Keratinocyte (primary cell): Measurements from ENCODE around the gene TLE1. TPM values are rescaled to one million over a fixed set of nuclear protein-coding genes. Genes with fewer than 3 reads are reported as not detected.

Experiments used
- DNase-seq: peaks from one replicate; pipeline ENCODE4 v3.0.0-alpha.2; 2011; ENCODE audit warnings: low read depth, missing footprints, low spot score
- FAIRE-seq: peaks from 2 replicates; lab custom pipeline; 2011; peaks lifted over from hg19 to GRCh38; lab: Jason Lieb, UNC
- H2AFZ ChIP-seq: 2 replicates; pipeline ENCODE4 v1.6.0; 2012; ENCODE audit warnings: low read length, control low read depth, inconsistent platforms; ENCODE audit not compliant: control insufficient read depth
- H3K27ac ChIP-seq: 2 replicates; pipeline ENCODE4 v1.5.1; 2011; ENCODE audit warnings: low read length; ENCODE audit not compliant: control insufficient read depth, insufficient read depth
- H3K27me3 ChIP-seq: 3 replicates; pipeline ENCODE4 v1.6.0; 2011; ENCODE audit warnings: low read length; ENCODE audit not compliant: control insufficient read depth, insufficient read depth; ENCODE audit errors: extremely low read depth
- H3K36me3 ChIP-seq, 2 experiments: 2 replicates in 1 of 2; 3 replicates in 1 of 2; pipeline ENCODE4 v1.5.1; 2011; ENCODE audit warnings: low read length in 2 of 2, mild to moderate bottlenecking in 1 of 2; ENCODE audit not compliant: control insufficient read depth in 2 of 2, insufficient read depth in 2 of 2; ENCODE audit errors: extremely low read depth in 1 of 2
- H3K4me1 ChIP-seq: 3 replicates; pipeline ENCODE4 v1.5.1; 2011; ENCODE audit warnings: low read length; ENCODE audit not compliant: control insufficient read depth, insufficient read depth; ENCODE audit errors: extremely low read depth
- H3K4me2 ChIP-seq: 3 replicates; pipeline ENCODE4 v1.6.0; 2011; ENCODE audit warnings: low read depth, low read length; ENCODE audit not compliant: control insufficient read depth, insufficient read depth; ENCODE audit errors: extremely low read depth
- H3K4me3 ChIP-seq, 3 experiments: fragments of 200-600 bp in 1 of 3; sonication (generic) in 1 of 3; 2 replicates in 2 of 3; 3 replicates in 1 of 3; pipeline ENCODE4 v1.5.1; 2011 to 2016; ENCODE audit warnings: low read length in 3 of 3, mild to moderate bottlenecking in 3 of 3, control low read depth in 2 of 3, inconsistent platforms in 1 of 3, low read depth in 1 of 3, mixed read lengths in 1 of 3, mixed run types in 1 of 3, moderate library complexity in 1 of 3; ENCODE audit not compliant: control insufficient read depth in 2 of 3, insufficient read depth in 2 of 3; ENCODE audit errors: extremely low read depth in 1 of 3
- H3K79me2 ChIP-seq: 2 replicates; pipeline ENCODE4 v1.6.0; 2012; ENCODE audit warnings: low read length; ENCODE audit not compliant: control insufficient read depth, insufficient read depth
- H3K9ac ChIP-seq: 3 replicates; pipeline ENCODE4 v1.6.0; 2011; ENCODE audit warnings: low read length; ENCODE audit not compliant: control insufficient read depth, insufficient read depth; ENCODE audit errors: extremely low read depth
- H3K9me1 ChIP-seq: 3 replicates; pipeline ENCODE4 v1.6.0; 2011; ENCODE audit warnings: low read length; ENCODE audit not compliant: control insufficient read depth, insufficient read depth; ENCODE audit errors: extremely low read depth
- H3K9me3 ChIP-seq: 2 replicates; pipeline ENCODE4 v1.5.1; 2012; ENCODE audit warnings: low read depth, low read length; ENCODE audit not compliant: control insufficient read depth
- H4K20me1 ChIP-seq: 3 replicates; pipeline ENCODE4 v1.6.0; 2011; ENCODE audit warnings: low read length; ENCODE audit not compliant: control insufficient read depth, insufficient read depth; ENCODE audit errors: extremely low read depth
- EZH2 ChIP-seq: IDR thresholded peaks from one replicate; pipeline ENCODE4 v1.6.1; 2012; ENCODE audit warnings: inconsistent platforms, mild to moderate bottlenecking, low read length, moderate library complexity
- dilution Hi-C: fragments of 300-500 bp; cut with MboI; formaldehyde crosslinking; loops from one replicate; pipeline ENCODE4 v1.7.0; 2020; ENCODE audit warnings: low sequenced_read_pairs; ENCODE audit not compliant: extremely low pct_ligation_motif_present
- polyA plus RNA-seq, 5 experiments: library from polyadenylated mRNA; depleted of rRNA in 3 of 5; stranded (reverse) in 3 of 5; stranded (forward) in 1 of 5; unstranded in 1 of 5; fragments of >200 nt; gene quantifications; 1 replicate in 1 of 5; 2 replicates in 3 of 5; 3 replicates in 1 of 5; pipeline versions ENCODE4 v1.2.1 to v1.2.3, GENCODE V29; 2011 to 2012; ENCODE audit warnings: missing spikeins in 2 of 5, low read depth in 1 of 5, low replicate concordance in 1 of 5
- TF ChIP-seq, protein P1 (sequence below), 3 experiments: IDR thresholded peaks in 1 of 3; conservative IDR thresholded peaks in 1 of 3; optimal IDR thresholded peaks in 1 of 3; 2 replicates in 2 of 3; 3 replicates in 1 of 3; pipeline versions ENCODE3 to v1.5.1; 2011; ENCODE audit warnings: low read length in 3 of 3, mild to moderate bottlenecking in 3 of 3, moderate library complexity in 2 of 3, control low read depth in 1 of 3, inconsistent platforms in 1 of 3; ENCODE audit not compliant: insufficient read depth in 2 of 3; ENCODE audit errors: extremely low read depth in 1 of 3

Gene TLE1
- polyA plus RNA-seq, 1 donor (not counting 4 experiments of a cell fraction or from before 2014, with no cell fraction given) = 29.6 TPM

- Histone ChIP-seq H3K4me2 (no peak overlapping the region), H3K9ac (no peak overlapping the region), H3K79me2 (no peaks in the 10 kb centered on the region), H3K9me1 (no peaks in the 10 kb centered on the region), H4K20me1 (no peaks in the 10 kb centered on the region), H3K36me3 (no peaks in the 10 kb centered on the region), H3K4me3 (no peak overlapping the region), H2AFZ (no peak overlapping the region), H3K4me1 (no peaks in the 10 kb centered on the region), H3K27me3 (no peaks in the 10 kb centered on the region), H3K9me3 (no peaks in the 10 kb centered on the region), H3K27ac (no peak overlapping the region)
- DNase-seq = no peak
- dilution Hi-C loops = no loop called here
- TF ChIP-seq EZH2 = no peak
- TF ChIP-seq, protein P1, sequence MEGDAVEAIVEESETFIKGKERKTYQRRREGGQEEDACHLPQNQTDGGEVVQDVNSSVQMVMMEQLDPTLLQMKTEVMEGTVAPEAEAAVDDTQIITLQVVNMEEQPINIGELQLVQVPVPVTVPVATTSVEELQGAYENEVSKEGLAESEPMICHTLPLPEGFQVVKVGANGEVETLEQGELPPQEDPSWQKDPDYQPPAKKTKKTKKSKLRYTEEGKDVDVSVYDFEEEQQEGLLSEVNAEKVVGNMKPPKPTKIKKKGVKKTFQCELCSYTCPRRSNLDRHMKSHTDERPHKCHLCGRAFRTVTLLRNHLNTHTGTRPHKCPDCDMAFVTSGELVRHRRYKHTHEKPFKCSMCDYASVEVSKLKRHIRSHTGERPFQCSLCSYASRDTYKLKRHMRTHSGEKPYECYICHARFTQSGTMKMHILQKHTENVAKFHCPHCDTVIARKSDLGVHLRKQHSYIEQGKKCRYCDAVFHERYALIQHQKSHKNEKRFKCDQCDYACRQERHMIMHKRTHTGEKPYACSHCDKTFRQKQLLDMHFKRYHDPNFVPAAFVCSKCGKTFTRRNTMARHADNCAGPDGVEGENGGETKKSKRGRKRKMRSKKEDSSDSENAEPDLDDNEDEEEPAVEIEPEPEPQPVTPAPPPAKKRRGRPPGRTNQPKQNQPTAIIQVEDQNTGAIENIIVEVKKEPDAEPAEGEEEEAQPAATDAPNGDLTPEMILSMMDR (optimal IDR thresholded peaks at IDR 0.05 in 1 of 3, IDR thresholded peaks at IDR 0.05 in 1 of 3, conservative IDR thresholded peaks at IDR 0.05 in 1 of 3; ENCODE audit: extremely low read depth in 1 of 3, insufficient read depth in 2 of 3, low read length in 3 of 3) = no peak
- no peak for FAIRE-seq
Observed at GRCh38 chr9:81719972-81720371, 30.6 kb upstream of the TLE1 start.

- Histone ChIP-seq H4K20me1 (no peaks in the 10 kb centered on the region), H3K9me3 (no peaks in the 10 kb centered on the region), H3K4me3 (no peak overlapping the region), H3K9ac (no peak overlapping the region), H2AFZ (no peak overlapping the region), H3K4me1 (no peaks in the 10 kb centered on the region), H3K9me1 (no peaks in the 10 kb centered on the region), H3K36me3 (no peaks in the 10 kb centered on the region), H3K4me2 (no peak overlapping the region), H3K27ac (no peak overlapping the region), H3K79me2 (no peaks in the 10 kb centered on the region), H3K27me3 (no peaks in the 10 kb centered on the region)
- no peak for FAIRE-seq
- dilution Hi-C loops = no loop called here
- no peak for TF ChIP-seq EZH2
- TF ChIP-seq, protein P1 (optimal IDR thresholded peaks at IDR 0.05 in 1 of 3, IDR thresholded peaks at IDR 0.05 in 1 of 3, conservative IDR thresholded peaks at IDR 0.05 in 1 of 3; ENCODE audit: extremely low read depth in 1 of 3, insufficient read depth in 2 of 3, low read length in 3 of 3) = no peak
- DNase-seq = no peak
Observed at GRCh38 chr9:81718244-81718643, 28.9 kb upstream of the TLE1 start.
